GM23338 (cell line): Measurements from ENCODE around the gene MAPK8. TPM values are rescaled to one million over a fixed set of nuclear protein-coding genes. Genes with fewer than 3 reads are reported as not detected.

ENCODE experiments used
- ATAC-seq: fragments of 200-7000 bp; cut with Tn5 transposase; 3 replicates; pipeline ENCODE4 v1.9.1; 2020
- DNase-seq: peaks from one replicate; pipeline ENCODE4 v3.0.0-alpha.2; 2015; ENCODE audit warnings: low spot score
- H2AFZ ChIP-seq: fragments of 200-600 bp; sonication (generic); 2 replicates; pipeline ENCODE4 v1.8.0; 2016; ENCODE audit warnings: antibody characterized with exemption, mild to moderate bottlenecking, moderate library complexity
- H3F3A ChIP-seq: fragments of 200-600 bp; sonication (generic); replicated peaks from 2 replicates; pipeline ENCODE4 v1.8.0; 2017; ENCODE audit warnings: antibody characterized with exemption, mixed run types, low read depth
- H3K27ac ChIP-seq: fragments of 200-600 bp; sonication (generic); 2 replicates; pipeline ENCODE4 v1.6.1; 2016; ENCODE audit warnings: low read depth
- H3K27me3 ChIP-seq: fragments of 200-600 bp; sonication (generic); 2 replicates; pipeline ENCODE4 v1.8.0; 2016; ENCODE audit warnings: mild to moderate bottlenecking, mixed run types, moderate library complexity; ENCODE audit not compliant: insufficient read depth
- H3K36me3 ChIP-seq: fragments of 200-600 bp; sonication (generic); 2 replicates; pipeline ENCODE4 v1.8.0; 2016; ENCODE audit warnings: mild to moderate bottlenecking; ENCODE audit not compliant: insufficient read depth
- H3K4me1 ChIP-seq: fragments of 200-600 bp; sonication (generic); 2 replicates; pipeline ENCODE4 v1.8.0; 2016; ENCODE audit warnings: mild to moderate bottlenecking, moderate library complexity; ENCODE audit not compliant: insufficient read depth
- H3K4me2 ChIP-seq: fragments of 200-600 bp; sonication (generic); 2 replicates; pipeline ENCODE4 v1.7.1; 2017; ENCODE audit warnings: mixed run types
- H3K4me3 ChIP-seq: fragments of 200-600 bp; sonication (generic); 2 replicates; pipeline ENCODE4 v1.6.1; 2016; ENCODE audit warnings: mixed run types
- H3K79me2 ChIP-seq: fragments of 200-600 bp; sonication (generic); replicated peaks from 2 replicates; pipeline ENCODE4 v1.8.0; 2017; ENCODE audit warnings: mild to moderate bottlenecking; ENCODE audit not compliant: insufficient read depth
- H3K9me2 ChIP-seq: fragments of 200-600 bp; sonication (generic); 2 replicates; pipeline ENCODE4 v1.8.0; 2017; ENCODE audit not compliant: insufficient read depth
- H4K20me1 ChIP-seq: fragments of 200-600 bp; sonication (generic); replicated peaks from 2 replicates; pipeline ENCODE4 v1.8.0; 2017; ENCODE audit warnings: mild to moderate bottlenecking; ENCODE audit not compliant: insufficient read depth
- H3K27ac Mint-ChIP-seq: 2 replicates; pipeline ENCODE4 v1.8.0; 2020; ENCODE audit warnings: inconsistent platforms, mild to moderate bottlenecking, moderate library complexity, mixed read lengths
- H3K27me3 Mint-ChIP-seq: 3 replicates; pipeline ENCODE4 v1.8.0; 2022; ENCODE audit warnings: low read depth, mild to moderate bottlenecking, moderate library complexity, mixed read lengths, inconsistent platforms; ENCODE audit not compliant: insufficient read depth, poor library complexity
- H3K36me3 Mint-ChIP-seq: 3 replicates; pipeline ENCODE4 v1.8.0; 2021; ENCODE audit warnings: low read depth, mild to moderate bottlenecking, inconsistent platforms, moderate library complexity, mixed read lengths
- H3K4me1 Mint-ChIP-seq: 3 replicates; pipeline ENCODE4 v1.8.0; 2020; ENCODE audit warnings: mild to moderate bottlenecking, inconsistent platforms, mixed read lengths
- H3K4me3 Mint-ChIP-seq: 3 replicates; pipeline ENCODE4 v1.8.0; 2021; ENCODE audit warnings: moderate library complexity, mild to moderate bottlenecking, inconsistent platforms, mixed read lengths
- H3K9me3 Mint-ChIP-seq: 3 replicates; pipeline ENCODE4 v1.8.0; 2020; ENCODE audit warnings: moderate library complexity, mild to moderate bottlenecking, inconsistent platforms, mixed read lengths
- CREB1 ChIP-seq: fragments of 250-450 bp; sonication (Bioruptor Pico); IDR thresholded peaks from 2 replicates; pipeline ENCODE4 v1.5.0; 2020; ENCODE audit warnings: low read depth, mild to moderate bottlenecking, moderate library complexity
- CTCF ChIP-seq, 2 experiments: fragments of 200-600 bp in 1 of 2; sonication (generic) in 1 of 2; conservative IDR thresholded peaks; 2 replicates each; pipeline versions ENCODE4 v1.5.1 to v1.6.1; 2016 to 2017; ENCODE audit warnings: antibody characterized with exemption in 2 of 2, low read depth in 2 of 2, mild to moderate bottlenecking in 2 of 2, moderate library complexity in 1 of 2
- ETS1 ChIP-seq: IDR thresholded peaks from 2 replicates; pipeline ENCODE4 v1.6.1; 2016; ENCODE audit warnings: antibody characterized with exemption
- EZH2 ChIP-seq: fragments of 200-600 bp; sonication (generic); IDR thresholded peaks from one replicate; pipeline ENCODE4 v1.8.0; 2017; ENCODE audit warnings: antibody characterized with exemption, mild to moderate bottlenecking, low read depth; ENCODE audit not compliant: unreplicated experiment
- EZH2phosphoT487 ChIP-seq: fragments of 200-600 bp; sonication (generic); IDR thresholded peaks from one replicate; pipeline ENCODE4 v1.8.1; 2018; ENCODE audit warnings: antibody characterized with exemption; ENCODE audit not compliant: unreplicated experiment
- JUNB ChIP-seq: IDR thresholded peaks from one replicate; pipeline ENCODE4 v1.6.1; 2016; ENCODE audit warnings: antibody characterized with exemption; ENCODE audit not compliant: unreplicated experiment
- NANOG ChIP-seq: IDR thresholded peaks from 2 replicates; pipeline ENCODE4 v1.6.1; 2016; ENCODE audit warnings: antibody characterized with exemption, borderline replicate concordance
- POLR2AphosphoS5 ChIP-seq: IDR thresholded peaks from 2 replicates; pipeline ENCODE4 v1.6.1; 2016; ENCODE audit warnings: antibody characterized with exemption, low read depth
- STAT1 ChIP-seq: IDR thresholded peaks from one replicate; pipeline ENCODE4 v1.6.1; 2016; ENCODE audit warnings: antibody characterized with exemption; ENCODE audit not compliant: unreplicated experiment
- ZNF114 ChIP-seq: fragments of 250-450 bp; sonication (Bioruptor Pico); IDR thresholded peaks from 2 replicates; pipeline ENCODE4 v1.5.0; 2020; ENCODE audit warnings: mild to moderate bottlenecking, moderate library complexity
- ZNF331 ChIP-seq: fragments of 250-450 bp; sonication (Bioruptor Pico); IDR thresholded peaks from 2 replicates; pipeline ENCODE4 v1.5.0; 2020; ENCODE audit warnings: low read depth, mild to moderate bottlenecking, moderate library complexity
- polyA plus RNA-seq: library from polyadenylated mRNA; unstranded; fragments of >200 nt; fragmentation: Nextera tagmentation; extraction: Ambion mirVana; gene quantifications from 2 replicates; pipeline ENCODE4 v1.2.1, GENCODE V29; 2016
- total RNA-seq: library from RNA; depleted of rRNA; stranded (reverse); fragments of >200 nt; shearing (Covaris generic); gene quantifications from 2 replicates; pipeline ENCODE4 v1.2.3, GENCODE V29; 2014
- TF ChIP-seq, protein P1 (sequence below): fragments of 250-450 bp; sonication (Bioruptor Pico); IDR thresholded peaks from 2 replicates; pipeline ENCODE4 v1.5.0; 2020; ENCODE audit warnings: mild to moderate bottlenecking, moderate library complexity
- TF ChIP-seq, protein P2 (sequence below): IDR thresholded peaks from one replicate; pipeline ENCODE4 v1.6.1; 2018; ENCODE audit warnings: antibody characterized with exemption; ENCODE audit not compliant: unreplicated experiment

MAPK8 gene
- total and polyA plus RNA-seq, 2 experiments from 2014 or later = 52.4 to 73.6 TPM

DNA sequence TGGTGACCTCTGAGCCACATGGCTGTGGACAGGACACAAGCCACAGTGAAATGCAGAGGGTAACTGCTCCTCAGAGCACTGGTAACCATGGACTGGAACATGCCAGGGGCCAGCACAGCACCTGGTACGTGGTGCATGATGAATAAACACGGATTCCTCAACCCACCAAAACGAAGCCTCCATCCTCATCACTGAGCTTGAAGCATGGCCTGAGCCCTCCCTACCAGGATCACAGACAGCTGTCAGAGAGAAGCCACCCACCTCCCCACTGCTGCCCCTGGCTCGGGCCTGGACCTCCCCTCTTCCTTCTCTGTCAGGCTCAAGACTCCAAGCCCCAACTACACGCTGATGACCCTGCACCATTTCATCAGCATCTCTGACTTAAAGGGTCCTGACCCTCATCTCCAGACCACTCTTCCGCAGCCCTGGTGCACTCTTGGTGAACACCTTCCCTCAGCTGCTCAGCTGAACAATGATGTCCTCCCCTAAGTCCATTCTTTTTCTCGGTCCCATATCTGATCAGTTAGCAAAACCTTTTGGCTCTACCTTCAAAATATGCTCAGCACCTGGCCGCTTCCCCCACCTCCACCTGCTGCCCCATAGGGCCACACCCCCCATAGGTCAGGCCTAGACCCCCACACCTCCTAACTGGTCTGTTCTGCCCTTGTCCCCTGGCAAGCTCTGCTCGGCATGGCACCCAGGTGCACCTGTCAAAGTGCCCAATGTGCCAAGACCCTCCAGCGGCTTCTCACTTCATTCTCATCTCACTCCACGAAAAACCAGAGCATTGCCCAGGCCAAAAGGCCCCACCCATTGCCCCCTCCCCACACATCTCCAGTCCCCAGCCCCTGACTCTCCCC lies 141.1 kb downstream of the MAPK8 start:
- Histone ChIP-seq H3K9me2 (no peaks in the 10 kb centered on the region), H3K79me2 (no peaks in the 10 kb centered on the region), H2AFZ (no peak overlapping the region), H3K27ac (no peak overlapping the region), H3K27me3 (no peaks in the 10 kb centered on the region), H3F3A (no peaks in the 10 kb centered on the region), H4K20me1 (no peaks in the 10 kb centered on the region; the same call in 1 of the 2 replicates), H3K36me3 (no peaks in the 10 kb centered on the region), H3K4me2 (no peak overlapping the region), H3K4me3 (no peak overlapping the region), H3K4me1 (no peaks in the 10 kb centered on the region)
- Mint-ChIP-seq H3K4me3 (no peak overlapping the region), H3K36me3 (peaks cover 7% of the 10 kb centered on the region; the same call in 2 of the 3 replicates), H3K4me1 (peaks cover 22% of the 10 kb centered on the region), H3K27me3 (peaks cover 13% of the 10 kb centered on the region), H3K27ac (no peak overlapping the region), H3K9me3 (no peaks in the 10 kb centered on the region)
- no peak for DNase-seq
- TF ChIP-seq EZH2phosphoT487 (no peak), ZNF331 (CRISPR knock-in tag) (no peak), CREB1 (CRISPR knock-in tag) (no peak), ETS1 (no peak), STAT1 (no peak), POLR2AphosphoS5 (no peak), NANOG (no peak), CTCF (conservative IDR thresholded peaks at IDR 0.05; ENCODE audit: low read depth in 2 of 2) (no peak), ZNF114 (CRISPR knock-in tag) (no peak), EZH2 (no peak), JUNB (no peak)
- TF ChIP-seq, protein P1, sequence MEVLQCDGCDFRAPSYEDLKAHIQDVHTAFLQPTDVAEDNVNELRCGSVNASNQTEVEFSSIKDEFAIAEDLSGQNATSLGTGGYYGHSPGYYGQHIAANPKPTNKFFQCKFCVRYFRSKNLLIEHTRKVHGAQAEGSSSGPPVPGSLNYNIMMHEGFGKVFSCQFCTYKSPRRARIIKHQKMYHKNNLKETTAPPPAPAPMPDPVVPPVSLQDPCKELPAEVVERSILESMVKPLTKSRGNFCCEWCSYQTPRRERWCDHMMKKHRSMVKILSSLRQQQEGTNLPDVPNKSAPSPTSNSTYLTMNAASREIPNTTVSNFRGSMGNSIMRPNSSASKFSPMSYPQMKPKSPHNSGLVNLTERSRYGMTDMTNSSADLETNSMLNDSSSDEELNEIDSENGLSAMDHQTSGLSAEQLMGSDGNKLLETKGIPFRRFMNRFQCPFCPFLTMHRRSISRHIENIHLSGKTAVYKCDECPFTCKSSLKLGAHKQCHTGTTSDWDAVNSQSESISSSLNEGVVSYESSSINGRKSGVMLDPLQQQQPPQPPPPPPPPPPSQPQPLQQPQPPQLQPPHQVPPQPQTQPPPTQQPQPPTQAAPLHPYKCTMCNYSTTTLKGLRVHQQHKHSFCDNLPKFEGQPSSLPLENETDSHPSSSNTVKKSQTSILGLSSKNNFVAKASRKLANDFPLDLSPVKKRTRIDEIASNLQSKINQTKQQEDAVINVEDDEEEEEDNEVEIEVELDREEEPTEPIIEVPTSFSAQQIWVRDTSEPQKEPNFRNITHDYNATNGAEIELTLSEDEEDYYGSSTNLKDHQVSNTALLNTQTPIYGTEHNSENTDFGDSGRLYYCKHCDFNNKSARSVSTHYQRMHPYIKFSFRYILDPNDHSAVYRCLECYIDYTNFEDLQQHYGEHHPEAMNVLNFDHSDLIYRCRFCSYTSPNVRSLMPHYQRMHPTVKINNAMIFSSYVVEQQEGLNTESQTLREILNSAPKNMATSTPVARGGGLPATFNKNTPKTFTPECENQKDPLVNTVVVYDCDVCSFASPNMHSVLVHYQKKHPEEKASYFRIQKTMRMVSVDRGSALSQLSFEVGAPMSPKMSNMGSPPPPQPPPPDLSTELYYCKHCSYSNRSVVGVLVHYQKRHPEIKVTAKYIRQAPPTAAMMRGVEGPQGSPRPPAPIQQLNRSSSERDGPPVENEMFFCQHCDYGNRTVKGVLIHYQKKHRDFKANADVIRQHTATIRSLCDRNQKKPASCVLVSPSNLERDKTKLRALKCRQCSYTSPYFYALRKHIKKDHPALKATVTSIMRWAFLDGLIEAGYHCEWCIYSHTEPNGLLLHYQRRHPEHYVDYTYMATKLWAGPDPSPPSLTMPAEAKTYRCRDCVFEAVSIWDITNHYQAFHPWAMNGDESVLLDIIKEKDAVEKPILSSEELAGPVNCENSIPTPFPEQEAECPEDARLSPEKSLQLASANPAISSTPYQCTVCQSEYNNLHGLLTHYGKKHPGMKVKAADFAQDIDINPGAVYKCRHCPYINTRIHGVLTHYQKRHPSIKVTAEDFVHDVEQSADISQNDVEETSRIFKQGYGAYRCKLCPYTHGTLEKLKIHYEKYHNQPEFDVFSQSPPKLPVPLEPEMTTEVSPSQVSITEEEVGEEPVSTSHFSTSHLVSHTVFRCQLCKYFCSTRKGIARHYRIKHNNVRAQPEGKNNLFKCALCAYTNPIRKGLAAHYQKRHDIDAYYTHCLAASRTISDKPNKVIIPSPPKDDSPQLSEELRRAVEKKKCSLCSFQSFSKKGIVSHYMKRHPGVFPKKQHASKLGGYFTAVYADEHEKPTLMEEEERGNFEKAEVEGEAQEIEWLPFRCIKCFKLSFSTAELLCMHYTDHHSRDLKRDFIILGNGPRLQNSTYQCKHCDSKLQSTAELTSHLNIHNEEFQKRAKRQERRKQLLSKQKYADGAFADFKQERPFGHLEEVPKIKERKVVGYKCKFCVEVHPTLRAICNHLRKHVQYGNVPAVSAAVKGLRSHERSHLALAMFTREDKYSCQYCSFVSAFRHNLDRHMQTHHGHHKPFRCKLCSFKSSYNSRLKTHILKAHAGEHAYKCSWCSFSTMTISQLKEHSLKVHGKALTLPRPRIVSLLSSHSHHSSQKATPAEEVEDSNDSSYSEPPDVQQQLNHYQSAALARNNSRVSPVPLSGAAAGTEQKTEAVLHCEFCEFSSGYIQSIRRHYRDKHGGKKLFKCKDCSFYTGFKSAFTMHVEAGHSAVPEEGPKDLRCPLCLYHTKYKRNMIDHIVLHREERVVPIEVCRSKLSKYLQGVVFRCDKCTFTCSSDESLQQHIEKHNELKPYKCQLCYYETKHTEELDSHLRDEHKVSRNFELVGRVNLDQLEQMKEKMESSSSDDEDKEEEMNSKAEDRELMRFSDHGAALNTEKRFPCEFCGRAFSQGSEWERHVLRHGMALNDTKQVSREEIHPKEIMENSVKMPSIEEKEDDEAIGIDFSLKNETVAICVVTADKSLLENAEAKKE (CRISPR knock-in tag) = no peak
- TF ChIP-seq, protein P2, sequence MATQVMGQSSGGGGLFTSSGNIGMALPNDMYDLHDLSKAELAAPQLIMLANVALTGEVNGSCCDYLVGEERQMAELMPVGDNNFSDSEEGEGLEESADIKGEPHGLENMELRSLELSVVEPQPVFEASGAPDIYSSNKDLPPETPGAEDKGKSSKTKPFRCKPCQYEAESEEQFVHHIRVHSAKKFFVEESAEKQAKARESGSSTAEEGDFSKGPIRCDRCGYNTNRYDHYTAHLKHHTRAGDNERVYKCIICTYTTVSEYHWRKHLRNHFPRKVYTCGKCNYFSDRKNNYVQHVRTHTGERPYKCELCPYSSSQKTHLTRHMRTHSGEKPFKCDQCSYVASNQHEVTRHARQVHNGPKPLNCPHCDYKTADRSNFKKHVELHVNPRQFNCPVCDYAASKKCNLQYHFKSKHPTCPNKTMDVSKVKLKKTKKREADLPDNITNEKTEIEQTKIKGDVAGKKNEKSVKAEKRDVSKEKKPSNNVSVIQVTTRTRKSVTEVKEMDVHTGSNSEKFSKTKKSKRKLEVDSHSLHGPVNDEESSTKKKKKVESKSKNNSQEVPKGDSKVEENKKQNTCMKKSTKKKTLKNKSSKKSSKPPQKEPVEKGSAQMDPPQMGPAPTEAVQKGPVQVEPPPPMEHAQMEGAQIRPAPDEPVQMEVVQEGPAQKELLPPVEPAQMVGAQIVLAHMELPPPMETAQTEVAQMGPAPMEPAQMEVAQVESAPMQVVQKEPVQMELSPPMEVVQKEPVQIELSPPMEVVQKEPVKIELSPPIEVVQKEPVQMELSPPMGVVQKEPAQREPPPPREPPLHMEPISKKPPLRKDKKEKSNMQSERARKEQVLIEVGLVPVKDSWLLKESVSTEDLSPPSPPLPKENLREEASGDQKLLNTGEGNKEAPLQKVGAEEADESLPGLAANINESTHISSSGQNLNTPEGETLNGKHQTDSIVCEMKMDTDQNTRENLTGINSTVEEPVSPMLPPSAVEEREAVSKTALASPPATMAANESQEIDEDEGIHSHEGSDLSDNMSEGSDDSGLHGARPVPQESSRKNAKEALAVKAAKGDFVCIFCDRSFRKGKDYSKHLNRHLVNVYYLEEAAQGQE = no peak
- ATAC-seq = no peak
